B cell (primary cell): Measurements from ENCODE around the gene ATP9A.
"Not testable (repeated sequence)": the region's sequence is repeated elsewhere in the genome, so short reads cannot be mapped to it uniquely, and the experiment has no call there.

ENCODE experiments used
- EZH2 ChIP-seq: IDR thresholded peaks from 2 replicates; pipeline ENCODE4 v1.6.1; 2012; ENCODE audit warnings: borderline replicate concordance, low read depth, mild to moderate bottlenecking, moderate library complexity, low read length; ENCODE audit not compliant: insufficient read depth, poor library complexity, severe bottlenecking
- TF ChIP-seq, protein P1 (sequence below): fragments of 200-600 bp; IDR thresholded peaks from one replicate; pipeline ENCODE4 v1.8.0; 2022; ENCODE audit warnings: antibody characterized with exemption, mild to moderate bottlenecking

DNA sequence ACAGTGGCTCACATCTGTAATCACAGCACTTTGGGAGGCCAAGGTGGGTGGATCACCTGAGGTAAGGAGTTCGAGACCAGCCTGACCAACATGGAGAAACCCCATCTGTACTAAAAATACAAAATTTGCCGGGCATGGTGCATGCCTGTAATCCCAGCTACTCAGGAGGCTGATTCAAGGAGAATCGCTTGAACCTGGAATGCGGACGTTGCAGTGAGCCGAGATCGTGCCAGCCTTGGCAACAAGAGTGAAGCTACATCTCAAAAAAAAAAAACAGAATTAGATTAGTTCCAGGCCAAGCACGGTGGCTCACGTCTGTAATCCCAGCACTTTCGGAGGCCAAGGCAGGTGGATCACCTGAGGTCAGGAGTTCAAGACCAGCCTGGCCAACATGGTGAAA, 2.8 kb downstream of the ATP9A start:
- TF ChIP-seq, protein P1, sequence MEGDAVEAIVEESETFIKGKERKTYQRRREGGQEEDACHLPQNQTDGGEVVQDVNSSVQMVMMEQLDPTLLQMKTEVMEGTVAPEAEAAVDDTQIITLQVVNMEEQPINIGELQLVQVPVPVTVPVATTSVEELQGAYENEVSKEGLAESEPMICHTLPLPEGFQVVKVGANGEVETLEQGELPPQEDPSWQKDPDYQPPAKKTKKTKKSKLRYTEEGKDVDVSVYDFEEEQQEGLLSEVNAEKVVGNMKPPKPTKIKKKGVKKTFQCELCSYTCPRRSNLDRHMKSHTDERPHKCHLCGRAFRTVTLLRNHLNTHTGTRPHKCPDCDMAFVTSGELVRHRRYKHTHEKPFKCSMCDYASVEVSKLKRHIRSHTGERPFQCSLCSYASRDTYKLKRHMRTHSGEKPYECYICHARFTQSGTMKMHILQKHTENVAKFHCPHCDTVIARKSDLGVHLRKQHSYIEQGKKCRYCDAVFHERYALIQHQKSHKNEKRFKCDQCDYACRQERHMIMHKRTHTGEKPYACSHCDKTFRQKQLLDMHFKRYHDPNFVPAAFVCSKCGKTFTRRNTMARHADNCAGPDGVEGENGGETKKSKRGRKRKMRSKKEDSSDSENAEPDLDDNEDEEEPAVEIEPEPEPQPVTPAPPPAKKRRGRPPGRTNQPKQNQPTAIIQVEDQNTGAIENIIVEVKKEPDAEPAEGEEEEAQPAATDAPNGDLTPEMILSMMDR = not testable (repeated sequence)
- not testable (repeated sequence) for TF ChIP-seq EZH2
